Mesenchymal stem cell (in vitro differentiated cells and primary cell): ENCODE data around the gene CRADD.

Source experiments
- DNase-seq: peaks from one replicate; pipeline ENCODE4 v3.0.0-alpha.2; 2013
- H2AFZ ChIP-seq: one replicate; pipeline ENCODE4 v1.6.1; 2013; ENCODE audit warnings: low read depth, mild to moderate bottlenecking, control low read depth, inconsistent platforms, low read length, moderate library complexity
- H2AK5ac ChIP-seq: 2 replicates; pipeline ENCODE4 v1.6.1; 2013; ENCODE audit warnings: low read length, moderate library complexity, mild to moderate bottlenecking, inconsistent platforms; ENCODE audit not compliant: severe bottlenecking
- H2BK120ac ChIP-seq: one replicate; pipeline ENCODE4 v1.6.1; 2013; ENCODE audit warnings: low read depth, mild to moderate bottlenecking, inconsistent platforms, low read length, moderate library complexity
- H2BK12ac ChIP-seq, 2 experiments: one replicate each; pipeline ENCODE4 v1.6.1; 2013; ENCODE audit warnings: inconsistent platforms in 2 of 2, low read length in 2 of 2, mild to moderate bottlenecking in 2 of 2, moderate library complexity in 2 of 2, control low read depth in 1 of 2
- H2BK15ac ChIP-seq: one replicate; pipeline ENCODE4 v1.6.1; 2013; ENCODE audit warnings: mild to moderate bottlenecking, low read depth, inconsistent platforms; ENCODE audit not compliant: poor library complexity, severe bottlenecking
- H2BK5ac ChIP-seq: 2 replicates; pipeline ENCODE4 v1.6.1; 2013; ENCODE audit warnings: low read depth, mild to moderate bottlenecking, low read length, control low read depth, inconsistent platforms; ENCODE audit not compliant: poor library complexity, severe bottlenecking
- H3K14ac ChIP-seq, 2 experiments: one replicate each; pipeline ENCODE4 v1.6.1; 2013; ENCODE audit warnings: inconsistent platforms in 2 of 2, low read length in 2 of 2, control low read depth in 1 of 2, mild to moderate bottlenecking in 1 of 2, moderate library complexity in 1 of 2
- H3K18ac ChIP-seq, 2 experiments: one replicate each; pipeline ENCODE4 v1.6.1; 2013; ENCODE audit warnings: inconsistent platforms in 2 of 2, low read length in 2 of 2, control low read depth in 1 of 2, low read depth in 1 of 2, mild to moderate bottlenecking in 1 of 2
- H3K23ac ChIP-seq, 2 experiments: one replicate each; pipeline ENCODE4 v1.6.1; 2013; ENCODE audit warnings: inconsistent platforms in 2 of 2, low read length in 2 of 2, mild to moderate bottlenecking in 2 of 2, moderate library complexity in 2 of 2, control low read depth in 1 of 2
- H3K27ac ChIP-seq: 2 replicates; pipeline ENCODE4 v1.5.1; 2013; ENCODE audit warnings: mild to moderate bottlenecking, moderate library complexity, low read length, control low read depth, inconsistent platforms; ENCODE audit not compliant: poor library complexity, severe bottlenecking
- H3K27me3 ChIP-seq, 2 experiments: 2 replicates each; pipeline versions ENCODE4 v1.6.1 to v1.7.0; 2013; ENCODE audit warnings: low read length in 2 of 2, mild to moderate bottlenecking in 2 of 2, moderate library complexity in 2 of 2, control low read depth in 1 of 2, inconsistent platforms in 1 of 2; ENCODE audit not compliant: control insufficient read depth in 1 of 2, insufficient read depth in 1 of 2
- H3K36me3 ChIP-seq, 2 experiments: 2 replicates each; pipeline versions ENCODE4 v1.6.1 to v1.7.0; 2013; ENCODE audit warnings: low read length in 2 of 2, control low read depth in 1 of 2, inconsistent platforms in 1 of 2, low read depth in 1 of 2, mild to moderate bottlenecking in 1 of 2; ENCODE audit not compliant: insufficient read depth in 2 of 2, control insufficient read depth in 1 of 2
- H3K4ac ChIP-seq, 2 experiments: one replicate each; pipeline ENCODE4 v1.6.1; 2013; ENCODE audit warnings: inconsistent platforms in 2 of 2, low read length in 2 of 2, mild to moderate bottlenecking in 2 of 2, moderate library complexity in 2 of 2, control low read depth in 1 of 2, low read depth in 1 of 2
- H3K4me1 ChIP-seq: 2 replicates; pipeline ENCODE4 v1.6.1; 2013; ENCODE audit warnings: low read depth, low read length, control low read depth; ENCODE audit not compliant: control insufficient read depth, insufficient read depth
- H3K4me2 ChIP-seq: 2 replicates; pipeline ENCODE4 v1.6.1; 2013; ENCODE audit warnings: low read length, mild to moderate bottlenecking, inconsistent platforms; ENCODE audit not compliant: poor library complexity, severe bottlenecking
- H3K4me3 ChIP-seq, 2 experiments: 2 replicates each; pipeline versions ENCODE4 v1.5.1 to v1.7.0; 2013; ENCODE audit warnings: low read length in 2 of 2, mild to moderate bottlenecking in 2 of 2, control low read depth in 1 of 2, low read depth in 1 of 2; ENCODE audit not compliant: insufficient read depth in 1 of 2
- H3K79me1 ChIP-seq: replicated peaks from 2 replicates; pipeline ENCODE4 v1.6.1; 2013; ENCODE audit warnings: mild to moderate bottlenecking, control low read depth, low read length, inconsistent platforms; ENCODE audit not compliant: poor library complexity, severe bottlenecking
- H3K9ac ChIP-seq: 2 replicates; pipeline ENCODE4 v1.7.0; 2013; ENCODE audit warnings: mild to moderate bottlenecking, low read length, moderate library complexity
- H3K9me3 ChIP-seq: 2 replicates; pipeline ENCODE4 v1.7.0; 2013; ENCODE audit warnings: mild to moderate bottlenecking, low read length; ENCODE audit not compliant: control insufficient read depth
- H4K8ac ChIP-seq: one replicate; pipeline ENCODE4 v1.6.1; 2013; ENCODE audit warnings: inconsistent platforms, mild to moderate bottlenecking, low read length, moderate library complexity
- H4K91ac ChIP-seq: one replicate; pipeline ENCODE4 v1.6.1; 2013; ENCODE audit warnings: mild to moderate bottlenecking, low read length, inconsistent platforms
- WGBS: methylation state at CpG from one replicate; pipeline ENCODE4 v1.1.7; 2013; ENCODE audit warnings: mixed read lengths; 5-methylcytosine and 5-hydroxymethylcytosine counted together

Gene CRADD

DNA sequence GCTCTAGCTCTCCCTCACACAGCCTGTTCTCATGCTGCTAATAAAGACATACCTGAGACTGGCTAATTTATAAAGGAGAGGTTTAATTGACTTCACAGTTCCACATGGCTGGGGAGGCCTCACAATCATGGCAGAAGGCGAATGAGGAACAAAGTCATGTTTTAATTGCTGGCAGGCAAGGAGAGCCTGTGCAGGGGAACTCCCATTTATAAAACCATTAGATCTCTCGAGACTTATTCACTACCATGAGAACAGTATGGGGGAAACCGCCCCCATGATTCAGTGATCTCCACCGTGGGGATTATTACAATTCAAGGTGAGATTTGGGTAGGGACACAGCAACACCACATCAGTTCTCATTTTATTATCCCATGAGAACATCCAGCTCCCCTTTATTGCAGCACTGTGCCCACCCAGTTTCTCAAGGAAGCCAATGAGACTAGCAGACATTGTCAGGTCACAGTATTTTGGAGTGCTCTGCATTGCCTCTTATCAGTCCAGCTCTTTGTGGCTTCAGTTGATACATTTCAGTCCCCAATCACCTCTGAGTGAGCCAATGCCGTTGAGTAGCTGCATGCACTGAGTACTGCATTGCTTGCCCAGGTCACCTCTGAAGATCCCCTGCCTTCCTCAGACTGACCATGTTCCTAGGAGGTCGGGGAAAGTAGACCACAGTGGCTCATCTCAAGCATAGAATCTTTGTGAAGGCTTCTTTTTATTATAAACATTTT, 131.2 kb downstream of the CRADD start:
- 97% methylated on average over 5 of the region's 6 CpGs for WGBS
- Histone ChIP-seq H2BK15ac (no peak overlapping the region), H3K4me1 (peaks cover 5% of the 10 kb centered on the region), H3K79me1 (no peaks in the 10 kb centered on the region), H3K9ac (no peak overlapping the region), H4K91ac (peak overlapping the region; percentile 1), H2BK120ac (no peak overlapping the region), H3K14ac (no peak overlapping the region), H3K4ac (no peak overlapping the region), H4K8ac (no peak overlapping the region), H2BK5ac (no peak overlapping the region), H3K27me3 (no peaks in the 10 kb centered on the region), H2AFZ (no peak overlapping the region), H3K18ac (peak overlapping the region in 1 of 2 experiments; percentile 61), H3K4me2 (no peak overlapping the region), H3K9me3 (no peaks in the 10 kb centered on the region), H2BK12ac (peak overlapping the region in 1 of 2 experiments; percentile 51), H3K36me3 (no peaks in the 10 kb centered on the region), H3K27ac (no peak overlapping the region), H3K4me3 (no peak overlapping the region), H3K23ac (no peak overlapping the region), H2AK5ac (no peak overlapping the region)
- no peak for DNase-seq

DNA sequence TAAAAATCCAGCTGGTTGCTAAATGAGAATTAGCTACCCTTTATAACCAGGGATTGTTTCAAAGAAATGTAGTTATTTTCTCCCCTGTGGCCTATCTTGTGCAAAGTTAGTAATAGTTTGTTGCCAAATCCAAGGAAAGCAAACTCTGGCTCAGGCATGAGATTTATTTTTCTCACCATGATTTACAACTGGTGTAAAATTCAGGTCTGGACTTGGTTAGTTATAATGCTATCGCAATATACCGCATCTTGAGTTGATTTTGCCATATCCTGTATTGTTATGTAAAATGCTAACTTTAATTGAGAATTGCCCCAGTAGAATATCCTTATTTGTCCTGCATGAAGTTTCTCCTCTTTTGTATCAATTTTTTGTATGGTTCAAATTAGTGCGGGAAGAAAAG, 135.5 kb downstream of the CRADD start:
- Histone ChIP-seq H2AFZ (no peak overlapping the region), H3K4me3 (peak overlapping the region in 1 of 2 experiments; percentile 25), H4K8ac (no peak overlapping the region), H3K4me1 (peaks cover 5% of the 10 kb centered on the region), H3K18ac (no peak overlapping the region), H3K36me3 (no peaks in the 10 kb centered on the region), H3K9ac (peak overlapping the region; percentile 75), H2BK15ac (no peak overlapping the region), H4K91ac (no peak overlapping the region), H3K4me2 (no peak overlapping the region), H3K27me3 (no peaks in the 10 kb centered on the region), H2BK12ac (no peak overlapping the region), H2BK5ac (no peak overlapping the region), H3K79me1 (no peaks in the 10 kb centered on the region), H3K4ac (no peak overlapping the region), H3K9me3 (no peaks in the 10 kb centered on the region), H2AK5ac (no peak overlapping the region), H2BK120ac (no peak overlapping the region), H3K23ac (no peak overlapping the region), H3K14ac (no peak overlapping the region), H3K27ac (no peak overlapping the region)
- DNase-seq: no peak
- WGBS: 100% methylated on average over 2 of the region's 3 CpGs

DNA sequence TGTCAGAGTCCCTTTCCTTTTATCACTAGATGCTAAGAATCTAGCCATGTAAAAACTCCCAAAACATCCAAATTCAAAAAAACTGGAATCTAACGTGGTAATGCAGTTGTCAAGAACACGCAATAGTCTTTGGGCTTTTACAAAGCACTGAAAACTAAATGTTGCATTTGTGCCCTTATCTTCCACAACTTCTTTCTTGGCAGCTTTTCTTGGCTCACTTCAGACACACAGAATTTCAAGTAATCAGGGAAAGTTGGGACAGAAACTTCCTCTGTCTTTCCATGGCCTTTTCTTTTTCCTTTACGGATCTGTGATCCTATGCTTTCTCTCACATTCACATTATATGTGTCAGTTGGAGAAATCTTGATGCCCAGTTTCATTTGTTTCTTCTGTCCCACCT, 136.0 kb downstream of the CRADD start:
- Histone ChIP-seq H2BK15ac (no peak overlapping the region), H4K8ac (no peak overlapping the region), H2BK5ac (no peak overlapping the region), H3K4me3 (peak overlapping the region in 1 of 2 experiments; percentile 25), H3K36me3 (no peaks in the 10 kb centered on the region), H3K4me1 (peaks cover 5% of the 10 kb centered on the region), H3K4ac (no peak overlapping the region), H3K18ac (no peak overlapping the region), H3K14ac (no peak overlapping the region), H3K27ac (no peak overlapping the region), H3K9me3 (no peaks in the 10 kb centered on the region), H3K27me3 (no peaks in the 10 kb centered on the region), H3K4me2 (no peak overlapping the region), H2BK12ac (no peak overlapping the region), H3K9ac (peak overlapping the region; percentile 75), H2BK120ac (no peak overlapping the region), H2AK5ac (no peak overlapping the region), H3K79me1 (no peaks in the 10 kb centered on the region), H3K23ac (no peak overlapping the region), H4K91ac (no peak overlapping the region), H2AFZ (no peak overlapping the region)
- WGBS: 98% methylated on average over 2 of the region's 3 CpGs
- no peak for DNase-seq

DNA sequence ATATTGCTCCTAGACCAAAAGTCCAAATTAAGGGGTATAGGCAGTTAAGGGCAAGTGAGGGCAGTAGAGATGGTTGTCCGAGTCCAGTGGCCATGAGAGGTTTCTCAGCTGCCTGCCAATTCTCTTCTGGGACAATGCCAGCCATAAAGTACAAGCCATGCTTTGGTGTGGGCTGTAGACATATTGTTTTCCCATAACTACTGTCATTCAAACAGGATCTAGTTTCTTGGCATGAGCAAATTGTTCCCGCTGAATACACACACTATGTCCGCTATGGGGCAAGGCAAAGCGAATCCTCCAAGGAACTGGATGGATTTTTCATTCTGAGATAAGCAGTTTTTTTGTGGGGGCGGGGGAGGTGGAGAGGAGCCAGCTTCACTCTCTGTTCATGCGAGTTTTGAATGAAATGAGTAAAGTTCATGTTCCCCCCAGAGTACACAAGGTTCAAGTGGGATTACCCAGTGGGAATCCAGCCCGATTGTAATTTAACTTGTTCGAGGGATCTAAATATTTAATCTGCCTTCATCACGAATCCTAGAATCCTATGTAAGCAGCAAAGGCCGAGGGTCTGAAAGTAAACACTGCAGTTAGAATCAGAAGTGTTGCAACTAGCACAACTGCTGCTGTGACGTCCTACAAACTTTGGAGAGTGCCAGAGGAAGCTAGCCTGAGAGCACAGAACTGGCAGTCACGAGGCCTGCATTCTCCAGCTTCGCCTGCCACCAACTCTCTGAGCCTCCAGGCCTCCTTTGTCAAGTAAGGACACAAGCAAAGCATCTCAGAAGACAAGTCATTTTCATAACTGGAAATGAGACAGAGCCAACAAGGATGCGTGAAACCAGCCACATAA, 137.0 kb downstream of the CRADD start:
- Histone ChIP-seq H2BK5ac (no peak overlapping the region), H3K36me3 (no peaks in the 10 kb centered on the region), H3K4me2 (no peak overlapping the region), H3K9ac (peak overlapping the region; percentile 75), H3K27me3 (no peaks in the 10 kb centered on the region), H3K9me3 (no peaks in the 10 kb centered on the region), H2BK120ac (no peak overlapping the region), H3K27ac (no peak overlapping the region), H2BK15ac (no peak overlapping the region), H2AFZ (no peak overlapping the region), H3K4me3 (peak overlapping the region in 1 of 2 experiments; percentile 25), H3K4me1 (peaks cover 5% of the 10 kb centered on the region), H3K18ac (peak overlapping the region; percentile 17 to 74), H3K23ac (no peak overlapping the region), H3K4ac (peak overlapping the region in 1 of 2 experiments; percentile 92), H3K79me1 (no peaks in the 10 kb centered on the region), H4K8ac (no peak overlapping the region), H4K91ac (peak overlapping the region; percentile 53), H2AK5ac (no peak overlapping the region), H3K14ac (peak overlapping the region in 1 of 2 experiments; percentile 76), H2BK12ac (peak overlapping the region; percentile 20 to 94)
- peak; percentile 96 for DNase-seq
- 70% methylated on average over 13 of the region's 14 CpGs for WGBS
